BJ (cell line): ENCODE measurements around the gene NUAK1. TPM values are rescaled to one million over a fixed set of nuclear protein-coding genes. Genes with fewer than 3 reads are reported as not detected.

Experiments used
- CTCF ChIA-PET: fragments of 350-600 bp; formaldehyde crosslinking; extraction: SDS; loops from one replicate; lab custom pipeline; 2021; ENCODE audit warnings: antibody characterized with exemption, inconsistent platforms; lab: Yijun Ruan, JAX
- POLR2A ChIA-PET: fragments of 300-600 bp; sonication (Branson Sonifier 250); formaldehyde crosslinking; extraction: SDS; loops from one replicate; lab custom pipeline; 2021; ENCODE audit warnings: antibody characterized with exemption; lab: Charles Lee
- DNase-seq: peaks from one replicate; pipeline ENCODE4 v3.0.0-alpha.2; 2011; ENCODE audit warnings: low read depth
- H3K27me3 ChIP-seq: 2 replicates; pipeline ENCODE4 v1.6.0; 2011; ENCODE audit warnings: low read length; ENCODE audit not compliant: control insufficient read depth, insufficient read depth
- H3K36me3 ChIP-seq: 2 replicates; pipeline ENCODE4 v1.5.1; 2011; ENCODE audit warnings: low read length; ENCODE audit not compliant: control insufficient read depth, insufficient read depth
- H3K4me3 ChIP-seq: 2 replicates; pipeline ENCODE4 v1.5.1; 2011; ENCODE audit warnings: low read depth, mild to moderate bottlenecking, control low read depth, low read length
- CTCF ChIP-seq: IDR thresholded peaks from 2 replicates; pipeline ENCODE4 v1.5.1; 2011; ENCODE audit warnings: low read depth, mild to moderate bottlenecking, control low read depth, inconsistent platforms, low read length, moderate library complexity; ENCODE audit not compliant: insufficient read depth
- polyA plus RNA-seq: library from polyadenylated mRNA; depleted of rRNA; stranded (reverse); fragments of >200 nt; gene quantifications from 2 replicates; pipeline ENCODE4 v1.2.3, GENCODE V29; 2011

Gene NUAK1
- polyA plus RNA-seq, 1 experiment: 37.0 TPM

- ChIA-PET POLR2A (no interaction called here), CTCF (no interaction called here)
- Histone ChIP-seq H3K27me3 (no peaks in the 10 kb centered on the region), H3K36me3 (peaks cover 8% of the 10 kb centered on the region), H3K4me3 (no peak overlapping the region)
- DNase-seq: no peak
- TF ChIP-seq CTCF: no peak
These were observed 52.1 kb downstream of the NUAK1 start for GRCh38 chr12:106086696-106087095.

- TF ChIP-seq CTCF: no peak
- H3K4me3 ChIP-seq: no peak overlapping the region
- DNase-seq: no peak
- ChIA-PET CTCF (no interaction called here), POLR2A (no interaction called here)
- peaks cover 8% of the 10 kb centered on the region for H3K36me3 ChIP-seq
- no peaks in the 10 kb centered on the region for H3K27me3 ChIP-seq
These were observed 53.5 kb downstream of the NUAK1 start for GRCh38 chr12:106085213-106085612.

GRCh38 chr12:106084759-106085158 is 54.0 kb downstream of the NUAK1 start:
- CTCF ChIA-PET: no interaction called here
- no peak overlapping the region for H3K4me3 ChIP-seq
- POLR2A ChIA-PET: no interaction called here
- no peak for DNase-seq
- no peak for TF ChIP-seq CTCF
- no peaks in the 10 kb centered on the region for H3K27me3 ChIP-seq
- peaks cover 8% of the 10 kb centered on the region for H3K36me3 ChIP-seq

- CTCF ChIA-PET: interaction anchor here (0.7 to 1.5 kb wide), 2 partner anchors 52 to 64 kb away, joined by 3 to 9 read pairs; no protein-coding TSS in a partner anchor
- Histone ChIP-seq H3K36me3 (peaks cover 10% of the 10 kb centered on the region), H3K4me3 (no peak overlapping the region), H3K27me3 (no peaks in the 10 kb centered on the region)
- TF ChIP-seq CTCF: no peak
- POLR2A ChIA-PET: no interaction called here
- peak; percentile 92 for DNase-seq
These were observed 54.6 kb downstream of the NUAK1 start for GRCh38 chr12:106084014-106084671.

- CTCF ChIA-PET: interaction anchor here (0.7 to 0.8 kb wide), 2 partner anchors 13 to 53 kb away, joined by 3 read pairs; no protein-coding TSS in a partner anchor
- POLR2A ChIA-PET: interaction anchor here (0.6 kb wide), 1 partner anchor 37 kb away, joined by 3 read pairs; no protein-coding TSS in a partner anchor
- H3K27me3 ChIP-seq: no peaks in the 10 kb centered on the region
- H3K36me3 ChIP-seq: peaks cover 11% of the 10 kb centered on the region
- H3K4me3 ChIP-seq: no peak overlapping the region
- DNase-seq: no peak
- no peak for TF ChIP-seq CTCF
These were observed 56.3 kb downstream of the NUAK1 start for GRCh38 chr12:106082216-106083175.
